Lower leg skin (tissue), 3 donors: Measurements from ENCODE around the gene PAOX.

Experiments
- CTCF ChIP-seq, 3 donors: fragments of 450-650 bp; IDR thresholded peaks; one replicate each; pipeline ENCODE4 v1.5.1; 2016; ENCODE audit warnings: antibody characterized with exemption in 3 of 3, mild to moderate bottlenecking in 3 of 3, moderate library complexity in 2 of 3
- POLR2A ChIP-seq, 2 donors: fragments of 450-650 bp; IDR thresholded peaks; one replicate each; pipeline ENCODE4 v1.6.1; 2016 to 2017; ENCODE audit warnings: antibody characterized with exemption in 2 of 2, mild to moderate bottlenecking in 1 of 2, moderate library complexity in 1 of 2

DNA sequence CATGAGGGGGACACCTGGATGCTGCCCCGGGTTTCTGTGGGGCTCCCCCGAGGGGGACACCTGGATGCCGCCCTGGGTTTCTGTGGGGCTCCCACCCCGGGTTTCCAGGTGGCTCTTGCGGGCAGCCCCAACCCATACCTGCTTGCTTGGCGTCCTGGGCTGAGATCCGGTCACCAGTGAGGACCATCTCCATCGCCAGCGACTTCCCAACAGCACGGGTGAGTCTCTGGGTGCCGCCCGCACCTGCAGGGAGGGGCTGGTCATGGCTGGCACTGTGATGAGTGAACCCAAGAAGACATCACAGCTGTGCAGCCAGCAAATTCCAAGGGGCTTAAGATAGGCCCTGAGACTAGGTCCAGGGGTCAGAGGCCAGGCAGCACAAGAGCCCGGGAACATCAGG lies 12.3 kb upstream of the PAOX start:
- TF ChIP-seq POLR2A (IDR thresholded peaks at IDR 0.05) (no peak), CTCF (IDR thresholded peaks at IDR 0.05) (no peak)
